HepG2 (cell line): ENCODE results near the gene THADA. TPM values are rescaled to one million over a fixed set of nuclear protein-coding genes. Genes with fewer than 3 reads are reported as not detected.

ENCODE experiments used
- ELF1 ChIP-seq: sonication (generic); formaldehyde crosslinking; IDR thresholded peaks from 2 replicates; pipeline ENCODE4 v1.4.0; 2020; ENCODE audit warnings: missing genetic modification reagents
- POGZ ChIP-seq: sonication (generic); formaldehyde crosslinking; IDR thresholded peaks from 2 replicates; pipeline ENCODE4 v1.4.0; 2020; ENCODE audit warnings: mild to moderate bottlenecking, missing genetic modification reagents
- RBM22 ChIP-seq: fragments of 200-400 bp; formaldehyde crosslinking; optimal IDR thresholded peaks from 2 replicates; pipeline ENCODE3; 2017; ENCODE audit warnings: mild to moderate bottlenecking, low read length, moderate library complexity
- RCOR2 ChIP-seq: IDR thresholded peaks from 2 replicates; pipeline ENCODE4 v1.6.1; 2016; ENCODE audit warnings: missing biosample characterization, missing genetic modification reagents
- SRSF4 ChIP-seq: fragments of 200-400 bp; formaldehyde crosslinking; IDR thresholded peaks from one replicate; pipeline ENCODE4 v1.6.1; 2018; ENCODE audit warnings: mild to moderate bottlenecking, low read depth, low read length, moderate library complexity; ENCODE audit not compliant: poor library complexity, severe bottlenecking
- TOE1 ChIP-seq: sonication (generic); formaldehyde crosslinking; IDR thresholded peaks from 2 replicates; pipeline ENCODE4 v1.4.0; 2020; ENCODE audit warnings: mild to moderate bottlenecking, missing genetic modification reagents
- ZNF101 ChIP-seq: sonication (generic); formaldehyde crosslinking; IDR thresholded peaks from 2 replicates; pipeline ENCODE4 v1.4.0; 2020; ENCODE audit warnings: mild to moderate bottlenecking, low read depth, missing genetic modification reagents, borderline replicate concordance
- ZNF530 ChIP-seq: sonication (generic); formaldehyde crosslinking; IDR thresholded peaks from 2 replicates; pipeline ENCODE4 v1.5.0; 2020; ENCODE audit warnings: low read depth, mild to moderate bottlenecking, missing genetic modification reagents
- ZNF607 ChIP-seq: sonication (generic); formaldehyde crosslinking; IDR thresholded peaks from 2 replicates; pipeline ENCODE4 v1.5.1; 2020; ENCODE audit warnings: missing genetic modification reagents, mild to moderate bottlenecking, borderline replicate concordance
- ZNF615 ChIP-seq: sonication (generic); formaldehyde crosslinking; IDR thresholded peaks from 2 replicates; pipeline ENCODE4 v1.5.0; 2020; ENCODE audit warnings: mild to moderate bottlenecking, missing genetic modification reagents, borderline replicate concordance
- ZNF792 ChIP-seq: IDR thresholded peaks from 2 replicates; pipeline ENCODE4 v1.6.1; 2016
- ZNF816 ChIP-seq: sonication (generic); formaldehyde crosslinking; IDR thresholded peaks from 2 replicates; pipeline ENCODE4 v1.8.0; 2022; ENCODE audit warnings: missing genetic modification reagents, mild to moderate bottlenecking, borderline replicate concordance
- polyA plus RNA-seq, 8 experiments: library from polyadenylated mRNA; depleted of rRNA in 3 of 8; stranded (reverse) in 7 of 8; unstranded in 1 of 8; fragments of >200 nt; fragmentation: Illumina TruSeq in 4 of 8; extraction: Trizol in 4 of 8; gene quantifications; 2 replicates each; pipeline versions ENCODE4 v1.2.1 to v1.2.3, GENCODE V29; 2011 to 2016; ENCODE audit warnings: low read depth in 4 of 8, missing spikeins in 1 of 8, mixed read lengths in 1 of 8; ENCODE audit not compliant: insufficient read depth in 1 of 8
- total RNA-seq, 5 experiments: library from RNA; depleted of rRNA; stranded (reverse); fragments of >200 nt; fragmentation: Illumina TruSeq; extraction: Trizol; gene quantifications; 2 replicates each; pipeline ENCODE4 v1.2.3, GENCODE V29; 2016; ENCODE audit warnings: low read depth in 1 of 5
- TF ChIP-seq, protein P1 (sequence below): sonication (generic); formaldehyde crosslinking; IDR thresholded peaks from 2 replicates; pipeline ENCODE4 v1.5.1; 2020; ENCODE audit warnings: mild to moderate bottlenecking, missing genetic modification reagents, borderline replicate concordance
- TF ChIP-seq, protein P2 (sequence below): sonication (generic); formaldehyde crosslinking; IDR thresholded peaks from 2 replicates; pipeline ENCODE4 v1.4.0; 2020; ENCODE audit warnings: missing genetic modification reagents, mild to moderate bottlenecking, borderline replicate concordance
- TF ChIP-seq, protein P3 (sequence below): sonication (generic); formaldehyde crosslinking; IDR thresholded peaks from 2 replicates; pipeline ENCODE4 v1.4.0; 2020; ENCODE audit warnings: missing genetic modification reagents

Gene THADA
- total and polyA plus RNA-seq, 2 of the 13 experiments (the other 11 are each of a cell fraction or from before 2014, with no cell fraction given), result 12.7 to 21.7 TPM

DNA sequence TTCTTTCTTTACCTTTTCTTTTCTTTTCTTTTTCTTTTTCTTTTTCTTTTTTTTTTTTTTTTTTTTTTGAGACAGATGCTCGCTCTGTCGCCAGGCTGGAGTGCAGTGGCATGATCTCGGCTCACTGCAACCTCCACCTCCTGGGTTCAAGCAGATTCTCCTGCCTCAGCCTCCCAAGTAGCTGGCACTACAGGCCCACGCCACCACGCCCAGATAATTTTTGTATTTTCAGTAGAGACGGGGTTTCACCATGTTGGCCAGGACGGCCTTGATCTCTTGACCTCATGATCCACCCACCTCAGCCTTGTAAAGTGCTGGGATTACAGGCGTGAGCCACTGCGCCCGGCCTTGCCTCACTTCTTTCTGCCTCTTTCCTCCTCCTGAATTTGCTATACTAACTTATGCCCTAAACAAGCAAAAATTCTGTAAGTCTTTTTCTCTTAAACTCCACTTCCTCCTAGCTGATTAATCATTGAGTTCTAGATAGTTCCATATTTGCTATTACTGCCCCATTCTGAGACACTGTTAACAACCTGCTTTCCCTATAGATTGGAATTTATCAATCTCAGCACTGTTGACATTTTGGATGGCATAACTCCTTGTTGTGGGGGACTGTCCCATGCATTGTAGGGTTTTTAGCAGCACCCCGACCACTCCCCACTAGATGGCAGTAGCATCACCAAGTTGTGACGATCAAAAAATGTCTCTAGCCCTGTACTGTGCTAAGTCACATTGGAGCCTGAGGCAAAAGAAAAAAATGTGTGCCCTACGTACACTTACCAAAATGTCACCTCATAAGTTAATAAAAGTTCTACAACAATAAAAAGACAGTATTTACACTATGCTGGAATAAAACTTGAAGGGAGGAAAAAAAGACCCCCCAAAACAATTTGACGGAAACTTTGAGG lies 16.4 kb upstream of the THADA start (continued):
- TF ChIP-seq, protein P1, sequence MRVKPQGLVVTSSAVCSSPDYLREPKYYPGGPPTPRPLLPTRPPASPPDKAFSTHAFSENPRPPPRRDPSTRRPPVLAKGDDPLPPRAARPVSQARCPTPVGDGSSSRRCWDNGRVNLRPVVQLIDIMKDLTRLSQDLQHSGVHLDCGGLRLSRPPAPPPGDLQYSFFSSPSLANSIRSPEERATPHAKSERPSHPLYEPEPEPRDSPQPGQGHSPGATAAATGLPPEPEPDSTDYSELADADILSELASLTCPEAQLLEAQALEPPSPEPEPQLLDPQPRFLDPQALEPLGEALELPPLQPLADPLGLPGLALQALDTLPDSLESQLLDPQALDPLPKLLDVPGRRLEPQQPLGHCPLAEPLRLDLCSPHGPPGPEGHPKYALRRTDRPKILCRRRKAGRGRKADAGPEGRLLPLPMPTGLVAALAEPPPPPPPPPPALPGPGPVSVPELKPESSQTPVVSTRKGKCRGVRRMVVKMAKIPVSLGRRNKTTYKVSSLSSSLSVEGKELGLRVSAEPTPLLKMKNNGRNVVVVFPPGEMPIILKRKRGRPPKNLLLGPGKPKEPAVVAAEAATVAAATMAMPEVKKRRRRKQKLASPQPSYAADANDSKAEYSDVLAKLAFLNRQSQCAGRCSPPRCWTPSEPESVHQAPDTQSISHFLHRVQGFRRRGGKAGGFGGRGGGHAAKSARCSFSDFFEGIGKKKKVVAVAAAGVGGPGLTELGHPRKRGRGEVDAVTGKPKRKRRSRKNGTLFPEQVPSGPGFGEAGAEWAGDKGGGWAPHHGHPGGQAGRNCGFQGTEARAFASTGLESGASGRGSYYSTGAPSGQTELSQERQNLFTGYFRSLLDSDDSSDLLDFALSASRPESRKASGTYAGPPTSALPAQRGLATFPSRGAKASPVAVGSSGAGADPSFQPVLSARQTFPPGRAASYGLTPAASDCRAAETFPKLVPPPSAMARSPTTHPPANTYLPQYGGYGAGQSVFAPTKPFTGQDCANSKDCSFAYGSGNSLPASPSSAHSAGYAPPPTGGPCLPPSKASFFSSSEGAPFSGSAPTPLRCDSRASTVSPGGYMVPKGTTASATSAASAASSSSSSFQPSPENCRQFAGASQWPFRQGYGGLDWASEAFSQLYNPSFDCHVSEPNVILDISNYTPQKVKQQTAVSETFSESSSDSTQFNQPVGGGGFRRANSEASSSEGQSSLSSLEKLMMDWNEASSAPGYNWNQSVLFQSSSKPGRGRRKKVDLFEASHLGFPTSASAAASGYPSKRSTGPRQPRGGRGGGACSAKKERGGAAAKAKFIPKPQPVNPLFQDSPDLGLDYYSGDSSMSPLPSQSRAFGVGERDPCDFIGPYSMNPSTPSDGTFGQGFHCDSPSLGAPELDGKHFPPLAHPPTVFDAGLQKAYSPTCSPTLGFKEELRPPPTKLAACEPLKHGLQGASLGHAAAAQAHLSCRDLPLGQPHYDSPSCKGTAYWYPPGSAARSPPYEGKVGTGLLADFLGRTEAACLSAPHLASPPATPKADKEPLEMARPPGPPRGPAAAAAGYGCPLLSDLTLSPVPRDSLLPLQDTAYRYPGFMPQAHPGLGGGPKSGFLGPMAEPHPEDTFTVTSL (CRISPR knock-in tag), result peak; percentile 2; the same call in 1 of the 2 replicates
- TF ChIP-seq, protein P2, sequence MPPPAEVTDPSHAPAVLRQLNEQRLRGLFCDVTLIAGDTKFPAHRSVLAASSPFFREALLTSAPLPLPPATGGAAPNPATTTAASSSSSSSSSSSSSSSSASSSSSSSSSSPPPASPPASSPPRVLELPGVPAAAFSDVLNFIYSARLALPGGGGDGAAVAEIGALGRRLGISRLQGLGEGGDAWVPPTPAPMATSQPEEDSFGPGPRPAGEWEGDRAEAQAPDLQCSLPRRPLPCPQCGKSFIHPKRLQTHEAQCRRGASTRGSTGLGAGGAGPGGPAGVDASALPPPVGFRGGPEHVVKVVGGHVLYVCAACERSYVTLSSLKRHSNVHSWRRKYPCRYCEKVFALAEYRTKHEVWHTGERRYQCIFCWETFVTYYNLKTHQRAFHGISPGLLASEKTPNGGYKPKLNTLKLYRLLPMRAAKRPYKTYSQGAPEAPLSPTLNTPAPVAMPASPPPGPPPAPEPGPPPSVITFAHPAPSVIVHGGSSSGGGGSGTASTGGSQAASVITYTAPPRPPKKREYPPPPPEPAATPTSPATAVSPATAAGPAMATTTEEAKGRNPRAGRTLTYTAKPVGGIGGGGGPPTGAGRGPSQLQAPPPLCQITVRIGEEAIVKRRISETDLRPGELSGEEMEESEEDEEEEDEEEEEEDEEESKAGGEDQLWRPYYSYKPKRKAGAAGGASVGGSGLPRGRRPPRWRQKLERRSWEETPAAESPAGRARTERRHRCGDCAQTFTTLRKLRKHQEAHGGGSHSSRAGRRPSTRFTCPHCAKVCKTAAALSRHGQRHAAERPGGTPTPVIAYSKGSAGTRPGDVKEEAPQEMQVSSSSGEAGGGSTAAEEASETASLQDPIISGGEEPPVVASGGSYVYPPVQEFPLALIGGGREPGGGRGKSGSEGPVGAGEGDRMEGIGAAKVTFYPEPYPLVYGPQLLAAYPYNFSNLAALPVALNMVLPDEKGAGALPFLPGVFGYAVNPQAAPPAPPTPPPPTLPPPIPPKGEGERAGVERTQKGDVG, result 0 out of 2 replicates have a peak, but pooled peaks have one; percentile 54
- TF ChIP-seq ZNF792 (CRISPR knock-in tag) (0 out of 2 replicates have a peak, but pooled peaks have one; percentile 50), ELF1 (CRISPR knock-in tag) (no peak), ZNF607 (no peak), SRSF4 (no peak), RBM22 (no peak), POGZ (CRISPR knock-in tag) (peak; percentile 49; the same call in 1 of the 2 replicates), ZNF816 (no peak), TOE1 (CRISPR knock-in tag) (no peak), ZNF530 (no peak), RCOR2 (CRISPR knock-in tag) (0 out of 2 replicates have a peak, but pooled peaks have one; percentile 16), ZNF101 (CRISPR knock-in tag) (no peak), ZNF615 (CRISPR knock-in tag) (no peak)
- TF ChIP-seq, protein P3, sequence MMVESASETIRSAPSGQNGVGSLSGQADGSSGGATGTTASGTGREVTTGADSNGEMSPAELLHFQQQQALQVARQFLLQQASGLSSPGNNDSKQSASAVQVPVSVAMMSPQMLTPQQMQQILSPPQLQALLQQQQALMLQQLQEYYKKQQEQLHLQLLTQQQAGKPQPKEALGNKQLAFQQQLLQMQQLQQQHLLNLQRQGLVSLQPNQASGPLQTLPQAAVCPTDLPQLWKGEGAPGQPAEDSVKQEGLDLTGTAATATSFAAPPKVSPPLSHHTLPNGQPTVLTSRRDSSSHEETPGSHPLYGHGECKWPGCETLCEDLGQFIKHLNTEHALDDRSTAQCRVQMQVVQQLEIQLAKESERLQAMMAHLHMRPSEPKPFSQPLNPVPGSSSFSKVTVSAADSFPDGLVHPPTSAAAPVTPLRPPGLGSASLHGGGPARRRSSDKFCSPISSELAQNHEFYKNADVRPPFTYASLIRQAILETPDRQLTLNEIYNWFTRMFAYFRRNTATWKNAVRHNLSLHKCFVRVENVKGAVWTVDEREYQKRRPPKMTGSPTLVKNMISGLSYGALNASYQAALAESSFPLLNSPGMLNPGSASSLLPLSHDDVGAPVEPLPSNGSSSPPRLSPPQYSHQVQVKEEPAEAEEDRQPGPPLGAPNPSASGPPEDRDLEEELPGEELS (CRISPR knock-in tag), result no peak
